Nephron (organoid): Measurements from ENCODE around the gene TBC1D17.
A peak's percentile ranks its signal among the peaks of the same experiment; 100 is the strongest.

Experiments used
- H3K27ac Mint-ChIP-seq, 3 experiments: 2 replicates each; pipeline ENCODE4 v1.8.0; 2020; ENCODE audit warnings: mixed read lengths in 3 of 3, mild to moderate bottlenecking in 2 of 3, moderate library complexity in 1 of 3
- H3K27me3 Mint-ChIP-seq: 2 replicates; pipeline ENCODE4 v1.8.0; 2021; ENCODE audit warnings: low read depth, mild to moderate bottlenecking, moderate library complexity, mixed read lengths
- H3K36me3 Mint-ChIP-seq: 2 replicates; pipeline ENCODE4 v1.8.0; 2020; ENCODE audit warnings: low read depth, mixed read lengths
- H3K4me1 Mint-ChIP-seq: 2 replicates; pipeline ENCODE4 v1.8.0; 2020; ENCODE audit warnings: mixed read lengths
- H3K4me3 Mint-ChIP-seq, 3 experiments: 2 replicates each; pipeline ENCODE4 v1.8.0; 2020; ENCODE audit warnings: mild to moderate bottlenecking in 3 of 3, mixed read lengths in 3 of 3, moderate library complexity in 2 of 3
- H3K9me3 Mint-ChIP-seq: 2 replicates; pipeline ENCODE4 v1.8.0; 2020; ENCODE audit warnings: mixed read lengths
- CTCF ChIP-seq, 3 experiments: fragments of 200-600 bp; sonication (generic); IDR thresholded peaks; one replicate each; pipeline ENCODE4 v1.5.0; 2021; ENCODE audit warnings: antibody characterized with exemption in 3 of 3; ENCODE audit not compliant: unreplicated experiment in 3 of 3

Gene TBC1D17

DNA sequence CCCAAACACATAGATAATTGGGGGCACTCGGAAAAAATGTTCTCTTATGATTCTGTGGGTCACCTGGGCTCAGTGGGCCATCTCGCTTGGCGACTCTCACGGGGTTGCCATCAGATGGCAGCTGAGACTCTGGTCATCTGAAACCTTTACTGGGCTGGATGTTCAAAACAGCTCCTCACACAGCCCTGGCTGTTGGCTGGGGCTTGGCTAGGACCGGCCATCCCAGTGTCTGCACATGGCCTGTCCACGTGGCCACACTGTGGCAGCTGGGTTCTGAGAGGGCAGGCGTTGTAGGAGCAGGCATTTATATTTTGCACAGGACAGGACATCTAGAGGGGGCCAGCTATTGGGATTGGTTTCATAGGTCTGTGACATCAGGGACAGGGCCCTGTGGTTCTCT lies 43.9 kb upstream of the TBC1D17 start:
- Mint-ChIP-seq H3K36me3 (peaks cover 48% of the 10 kb centered on the region), H3K27ac (no peak overlapping the region), H3K27me3 (no peaks in the 10 kb centered on the region), H3K4me3 (no peak overlapping the region), H3K4me1 (no peaks in the 10 kb centered on the region), H3K9me3 (no peaks in the 10 kb centered on the region)
- TF ChIP-seq CTCF (IDR thresholded peaks at IDR 0.05; ENCODE audit: unreplicated experiment in 3 of 3) = no peak

DNA sequence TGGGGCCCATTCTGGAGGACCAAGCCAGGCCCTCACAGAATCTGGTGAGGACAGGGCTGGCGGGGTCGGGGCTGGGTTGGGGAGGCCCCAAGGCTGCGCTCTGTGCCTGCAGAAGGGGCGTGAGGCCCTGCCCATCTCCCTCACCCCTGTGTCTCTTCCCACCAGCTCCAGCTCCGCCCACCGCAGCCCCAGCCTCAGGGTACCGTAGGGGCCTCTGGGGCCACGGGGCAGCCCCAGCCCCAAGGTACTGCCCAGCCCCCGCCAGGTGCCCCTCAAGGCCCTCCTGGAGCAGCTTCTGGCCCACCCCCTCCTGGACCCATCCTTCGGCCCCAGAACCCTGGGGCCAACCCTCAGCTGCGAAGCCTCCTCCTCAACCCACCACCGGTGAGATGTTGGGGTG lies 41.9 kb upstream of the TBC1D17 start:
- Mint-ChIP-seq H3K9me3 (no peaks in the 10 kb centered on the region), H3K4me1 (no peaks in the 10 kb centered on the region), H3K27ac (no peak overlapping the region), H3K4me3 (no peak overlapping the region), H3K27me3 (no peaks in the 10 kb centered on the region), H3K36me3 (peaks cover 68% of the 10 kb centered on the region)
- no peak for TF ChIP-seq CTCF (IDR thresholded peaks at IDR 0.05; ENCODE audit: unreplicated experiment in 3 of 3)

DNA sequence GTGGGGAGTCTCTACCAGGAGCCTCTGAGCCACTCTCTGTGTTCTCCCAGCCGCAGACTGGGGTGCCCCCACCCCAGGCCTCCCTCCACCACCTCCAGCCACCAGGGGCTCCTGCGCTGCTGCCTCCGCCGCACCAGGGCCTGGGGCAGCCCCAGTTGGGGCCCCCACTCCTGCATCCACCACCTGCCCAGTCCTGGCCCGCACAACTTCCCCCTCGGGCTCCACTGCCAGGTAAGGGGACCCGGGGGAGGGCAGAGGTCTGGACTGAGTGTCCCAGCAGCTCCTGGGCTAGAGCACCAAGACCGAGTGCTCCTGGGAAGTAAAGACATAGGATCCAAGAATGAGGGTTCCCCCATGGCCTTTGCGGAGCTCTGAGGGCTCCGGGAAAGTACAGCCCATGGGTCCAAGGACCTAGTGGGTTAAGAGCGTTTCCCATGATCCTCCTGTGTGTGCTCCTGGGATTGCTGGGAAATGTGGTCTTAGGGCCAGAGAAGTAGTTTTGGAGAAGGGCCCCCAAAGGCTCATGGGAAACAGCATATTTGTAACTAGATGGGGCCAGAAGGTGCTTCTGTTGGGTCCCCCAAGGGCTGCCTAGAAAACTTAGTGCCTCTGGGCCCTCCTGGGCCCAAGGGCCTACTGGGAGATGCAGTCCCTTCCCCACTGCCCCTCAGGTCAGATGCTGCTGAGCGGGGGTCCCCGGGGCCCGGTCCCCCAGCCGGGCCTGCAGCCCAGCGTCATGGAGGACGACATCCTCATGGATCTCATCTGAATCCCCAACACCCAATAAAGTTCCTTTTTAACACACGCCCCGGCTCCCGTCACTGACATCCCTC lies 41.1 kb upstream of the TBC1D17 start:
- H3K36me3 Mint-ChIP-seq = peaks cover 71% of the 10 kb centered on the region
- H3K27ac Mint-ChIP-seq = no peak overlapping the region
- no peaks in the 10 kb centered on the region for H3K4me1 Mint-ChIP-seq
- no peak for TF ChIP-seq CTCF (IDR thresholded peaks at IDR 0.05; ENCODE audit: unreplicated experiment in 3 of 3)
- no peak overlapping the region for H3K4me3 Mint-ChIP-seq
- no peaks in the 10 kb centered on the region for H3K9me3 Mint-ChIP-seq
- H3K27me3 Mint-ChIP-seq = no peaks in the 10 kb centered on the region

DNA sequence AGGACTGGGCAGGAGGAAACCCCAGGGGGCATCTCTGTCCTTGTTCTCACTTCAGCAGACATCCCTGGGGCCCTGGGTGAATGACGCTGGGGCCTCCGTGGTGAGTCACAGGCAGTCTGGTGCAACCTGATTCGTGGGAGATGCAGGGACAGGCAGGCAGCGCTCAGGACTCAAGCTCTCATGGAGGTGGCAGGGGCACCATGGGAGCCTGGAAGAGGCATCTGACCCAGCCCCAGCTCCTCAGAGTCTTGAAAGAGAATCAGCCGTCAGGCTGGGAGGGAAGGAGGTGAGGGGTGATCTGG lies 40.5 kb upstream of the TBC1D17 start:
- H3K36me3 Mint-ChIP-seq = peaks cover 69% of the 10 kb centered on the region
- TF ChIP-seq CTCF (IDR thresholded peaks at IDR 0.05; ENCODE audit: unreplicated experiment in 3 of 3) = no peak
- no peaks in the 10 kb centered on the region for H3K27me3 Mint-ChIP-seq
- H3K4me3 Mint-ChIP-seq = no peak overlapping the region
- no peaks in the 10 kb centered on the region for H3K4me1 Mint-ChIP-seq
- H3K9me3 Mint-ChIP-seq = no peaks in the 10 kb centered on the region
- H3K27ac Mint-ChIP-seq = peak overlapping the region in 1 of 3 experiments; percentile 46

GRCh38 chr19:49837425-49837824 lies 40.1 kb upstream of the TBC1D17 start:
- Mint-ChIP-seq H3K36me3 (peaks cover 67% of the 10 kb centered on the region), H3K27ac (peak overlapping the region in 1 of 3 experiments; percentile 46), H3K4me1 (no peaks in the 10 kb centered on the region), H3K4me3 (no peak overlapping the region), H3K9me3 (no peaks in the 10 kb centered on the region), H3K27me3 (no peaks in the 10 kb centered on the region)
- no peak for TF ChIP-seq CTCF (IDR thresholded peaks at IDR 0.05; ENCODE audit: unreplicated experiment in 3 of 3)
